Epithelial cell of proximal tubule (primary cell): ENCODE results near the gene REM1. TPM values are rescaled to one million over a fixed set of nuclear protein-coding genes. Genes with fewer than 3 reads are reported as not detected.

Source experiments
- DNase-seq: peaks from one replicate; pipeline ENCODE4 v3.0.0-alpha.2; 2011; ENCODE audit warnings: low read depth
- H3K4me3 ChIP-seq: 2 replicates; pipeline ENCODE4 v1.5.1; 2011; ENCODE audit warnings: low read depth, mild to moderate bottlenecking, low read length
- CTCF ChIP-seq: conservative IDR thresholded peaks from 2 replicates; pipeline ENCODE4 v1.5.1; 2012; ENCODE audit warnings: low read depth, mild to moderate bottlenecking, low read length
- total RNA-seq: library from RNA; depleted of rRNA; stranded (reverse); fragments of >200 nt; gene quantifications from 2 replicates; pipeline ENCODE4 v1.2.3, GENCODE V29; 2015

REM1 gene
- total RNA-seq, 1 donor from 2014 or later: not detected

GRCh38 chr20:31489152-31489551 lies 14.1 kb downstream of the REM1 start:
- no peak for DNase-seq
- TF ChIP-seq CTCF: no peak
- H3K4me3 ChIP-seq: no peak overlapping the region

- DNase-seq: no peak
- H3K4me3 ChIP-seq: no peak overlapping the region
- no peak for TF ChIP-seq CTCF
These were observed 15.7 kb downstream of the REM1 start for GRCh38 chr20:31490752-31491151.

GRCh38 chr20:31494131-31494530 lies 19.0 kb downstream of the REM1 start:
- TF ChIP-seq CTCF: peak; percentile 63
- DNase-seq: no peak
- H3K4me3 ChIP-seq: no peak overlapping the region

GRCh38 chr20:31496761-31497295 lies 21.7 kb downstream of the REM1 start:
- no peak overlapping the region for H3K4me3 ChIP-seq
- no peak for TF ChIP-seq CTCF
- no peak for DNase-seq

- TF ChIP-seq CTCF: no peak
- no peak overlapping the region for H3K4me3 ChIP-seq
These were observed 22.9 kb downstream of the REM1 start for GRCh38 chr20:31497838-31498540.

GRCh38 chr20:31500527-31500926 lies 25.4 kb downstream of the REM1 start:
- no peak for TF ChIP-seq CTCF
- no peak for DNase-seq
- no peak overlapping the region for H3K4me3 ChIP-seq

More at GRCh38 chr20:31497838-31498540, 22.9 kb downstream of the REM1 start:
- DNase-seq: no peak
